Activated naive CD8-positive, alpha-beta T cell treated with anti-CD3 and anti-CD28 coated beads, Interleukin-2, amount 50 U/mL, for 16 hours (primary cell): Measurements from ENCODE around the gene ATF7IP2.
"Not testable (repeated sequence)": the region's sequence is repeated elsewhere in the genome, so short reads cannot be mapped to it uniquely, and the experiment has no call there.

Experiments
- DNase-seq: peaks from one replicate; pipeline ENCODE4 v3.0.0-alpha.2; 2020; ENCODE audit warnings: low read depth, low spot score

Gene ATF7IP2

GRCh38 chr16:10452208-10453158, 66.6 kb downstream of the ATF7IP2 start:
- not testable (repeated sequence) for DNase-seq

GRCh38 chr16:10453159-10453510, 67.3 kb downstream of the ATF7IP2 start:
- DNase-seq, result no peak

GRCh38 chr16:10465821-10466220, 80.0 kb downstream of the ATF7IP2 start:
- no peak for DNase-seq

GRCh38 chr16:10466313-10466712, 80.5 kb downstream of the ATF7IP2 start:
- DNase-seq, result no peak

GRCh38 chr16:10466861-10467260, 81.0 kb downstream of the ATF7IP2 start:
- no peak for DNase-seq

- not testable (repeated sequence) for DNase-seq
Measured at GRCh38 chr16:10476636-10477035, 90.8 kb downstream of the ATF7IP2 start.

GRCh38 chr16:10480151-10480550, 94.3 kb downstream of the ATF7IP2 start:
- no peak for DNase-seq

- DNase-seq, result no peak
Measured at GRCh38 chr16:10485159-10485558, 99.3 kb downstream of the ATF7IP2 start.

GRCh38 chr16:10485698-10486382, 100.0 kb downstream of the ATF7IP2 start:
- no peak for DNase-seq

GRCh38 chr16:10490141-10490540, 104.3 kb downstream of the ATF7IP2 start:
- no peak for DNase-seq

GRCh38 chr16:10493276-10493675, 107.4 kb downstream of the ATF7IP2 start:
- no peak for DNase-seq

GRCh38 chr16:10494343-10495030, 108.6 kb downstream of the ATF7IP2 start:
- DNase-seq, result no peak

GRCh38 chr16:10495031-10495345, 109.1 kb downstream of the ATF7IP2 start:
- no peak for DNase-seq

GRCh38 chr16:10497132-10498101, 111.6 kb downstream of the ATF7IP2 start:
- DNase-seq, result no peak

- DNase-seq, result no peak
Measured at GRCh38 chr16:10500582-10500981, 114.7 kb downstream of the ATF7IP2 start.

- DNase-seq, result no peak
Measured at GRCh38 chr16:10501016-10501607, 115.3 kb downstream of the ATF7IP2 start.

- no peak for DNase-seq
Measured at GRCh38 chr16:10502776-10503175, 116.9 kb downstream of the ATF7IP2 start.

- DNase-seq, result no peak
Measured at GRCh38 chr16:10504404-10504885, 118.6 kb downstream of the ATF7IP2 start.

- not testable (repeated sequence) for DNase-seq
Measured at GRCh38 chr16:10505286-10505685, 119.4 kb downstream of the ATF7IP2 start.

GRCh38 chr16:10509534-10510025, 123.7 kb downstream of the ATF7IP2 start:
- DNase-seq, result peak; percentile 43
